ENCODE measurements around the gene INPP5E.
"Not testable (repeated sequence)": the region's sequence is repeated elsewhere in the genome, so short reads cannot be mapped to it uniquely, and the experiment has no call there.

INPP5E gene

DNA sequence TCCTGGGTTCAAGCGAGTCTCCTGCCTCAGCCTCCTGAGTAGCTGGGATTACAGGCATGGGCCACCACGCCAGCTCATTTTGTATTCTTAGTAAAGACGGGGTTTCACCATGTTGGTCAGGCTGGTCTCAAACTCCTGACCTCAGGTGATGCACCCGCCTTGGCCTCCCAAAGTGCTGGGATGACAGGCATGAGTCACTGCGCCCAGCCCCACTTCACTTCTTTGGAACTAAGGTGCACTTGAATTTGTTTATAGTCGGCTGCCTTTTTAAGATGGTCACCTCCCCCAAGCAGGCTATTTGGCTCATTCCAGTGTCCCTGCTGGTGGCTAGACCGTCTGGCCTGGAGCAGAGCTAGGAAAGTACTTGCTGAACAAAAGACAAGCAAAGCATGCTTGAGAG lies 14.3 kb downstream of the INPP5E start:
- not testable (repeated sequence) for H3K4me3 ChIP-seq (ENCODE audit: low read depth, low read length); H3K4me1 ChIP-seq (ENCODE audit: control insufficient read depth, insufficient read depth, low read length); H3K27ac ChIP-seq (ENCODE audit: extremely low read depth, low read depth, low read length); H3K9me3 ChIP-seq (ENCODE audit: control insufficient read depth, insufficient read depth, low read depth, low read length)
- POLR2A ChIA-PET = interaction anchor here (0.7 to 2.5 kb wide), 7 partner anchors 10 to 24 kb away, joined by 3 to 15 read pairs (median 6); partner anchors contain the start of genes ENTR1 and PMPCA
- H3K36me3 ChIP-seq (ENCODE audit: control insufficient read depth in 2 of 2, insufficient read depth in 1 of 2, low read length in 2 of 2) = peaks cover 5 to 66% of the 10 kb centered on the region in 2 experiments; a peak in 2 of 3 replicates
- CTCF ChIA-PET = interaction anchor here (0.7 to 2.0 kb wide), 4 partner anchors 15 to 277 kb away, joined by 3 to 5 read pairs (median 4); partner anchors contain the start of genes DNLZ and INPP5E
- TF ChIP-seq, protein P1, sequence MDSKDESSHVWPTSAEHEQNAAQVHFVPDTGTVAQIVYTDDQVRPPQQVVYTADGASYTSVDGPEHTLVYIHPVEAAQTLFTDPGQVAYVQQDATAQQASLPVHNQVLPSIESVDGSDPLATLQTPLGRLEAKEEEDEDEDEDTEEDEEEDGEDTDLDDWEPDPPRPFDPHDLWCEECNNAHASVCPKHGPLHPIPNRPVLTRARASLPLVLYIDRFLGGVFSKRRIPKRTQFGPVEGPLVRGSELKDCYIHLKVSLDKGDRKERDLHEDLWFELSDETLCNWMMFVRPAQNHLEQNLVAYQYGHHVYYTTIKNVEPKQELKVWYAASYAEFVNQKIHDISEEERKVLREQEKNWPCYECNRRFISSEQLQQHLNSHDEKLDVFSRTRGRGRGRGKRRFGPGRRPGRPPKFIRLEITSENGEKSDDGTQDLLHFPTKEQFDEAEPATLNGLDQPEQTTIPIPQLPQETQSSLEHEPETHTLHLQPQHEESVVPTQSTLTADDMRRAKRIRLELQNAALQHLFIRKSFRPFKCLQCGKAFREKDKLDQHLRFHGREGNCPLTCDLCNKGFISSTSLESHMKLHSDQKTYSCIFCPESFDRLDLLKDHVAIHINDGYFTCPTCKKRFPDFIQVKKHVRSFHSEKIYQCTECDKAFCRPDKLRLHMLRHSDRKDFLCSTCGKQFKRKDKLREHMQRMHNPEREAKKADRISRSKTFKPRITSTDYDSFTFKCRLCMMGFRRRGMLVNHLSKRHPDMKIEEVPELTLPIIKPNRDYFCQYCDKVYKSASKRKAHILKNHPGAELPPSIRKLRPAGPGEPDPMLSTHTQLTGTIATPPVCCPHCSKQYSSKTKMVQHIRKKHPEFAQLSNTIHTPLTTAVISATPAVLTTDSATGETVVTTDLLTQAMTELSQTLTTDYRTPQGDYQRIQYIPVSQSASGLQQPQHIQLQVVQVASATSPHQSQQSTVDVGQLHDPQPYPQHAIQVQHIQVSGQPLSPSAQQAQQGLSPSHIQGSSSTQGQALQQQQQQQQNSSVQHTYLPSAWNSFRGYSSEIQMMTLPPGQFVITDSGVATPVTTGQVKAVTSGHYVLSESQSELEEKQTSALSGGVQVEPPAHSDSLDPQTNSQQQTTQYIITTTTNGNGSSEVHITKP (tag by site-specific recombination; IDR thresholded peaks at IDR 0.05) = peak; percentile 93
- TF ChIP-seq GLIS1 (tag by site-specific recombination; IDR thresholded peaks at IDR 0.05) (peak; percentile 42), SP7 (tag by site-specific recombination; IDR thresholded peaks at IDR 0.05) (peak; percentile 44; the same call in 1 of the 2 replicates), KLF8 (tag by site-specific recombination; IDR thresholded peaks at IDR 0.05) (peak; percentile 24; the same call in 1 of the 2 replicates), KLF1 (tag by site-specific recombination; IDR thresholded peaks at IDR 0.05) (0 out of 2 replicates have a peak, but pooled peaks have one; percentile 4)

DNA sequence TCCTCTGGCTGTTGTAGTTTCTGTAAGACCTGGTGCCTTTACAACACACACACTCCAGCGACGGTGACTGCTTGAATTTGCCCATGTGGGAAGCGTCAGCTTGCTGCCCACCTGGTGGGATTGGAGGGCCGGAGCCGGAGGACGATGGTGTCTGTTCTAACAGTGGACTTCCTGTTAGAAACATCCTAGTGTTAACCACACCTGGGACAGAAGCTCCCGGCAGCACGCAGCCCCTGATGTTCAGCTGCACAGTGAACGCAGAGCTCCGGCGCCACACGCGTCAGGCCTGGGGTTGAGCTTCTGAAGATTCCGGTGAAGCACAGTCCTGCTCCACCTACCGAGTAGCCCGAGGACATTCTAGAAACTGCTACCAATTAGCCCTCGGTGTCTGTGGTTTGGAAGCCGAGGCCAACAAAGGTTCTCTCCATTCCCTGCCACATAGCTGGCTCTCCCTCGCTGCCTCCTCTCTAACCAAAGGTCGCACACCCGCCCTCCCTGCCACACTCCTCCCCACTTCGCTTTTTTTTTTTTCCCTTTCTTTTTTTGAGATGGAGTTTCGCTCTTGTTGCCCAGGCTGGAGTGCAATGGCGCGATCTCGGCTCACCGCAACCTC lies 14.8 kb downstream of the INPP5E start:
- no peak overlapping the region for H3K4me3 ChIP-seq (ENCODE audit: low read depth, low read length)
- POLR2A ChIA-PET = interaction anchor here (0.7 to 2.5 kb wide), 9 partner anchors 9 to 305 kb away, joined by 3 to 15 read pairs (median 6); partner anchors contain the start of genes ENTR1 and PMPCA
- TF ChIP-seq, protein P2, sequence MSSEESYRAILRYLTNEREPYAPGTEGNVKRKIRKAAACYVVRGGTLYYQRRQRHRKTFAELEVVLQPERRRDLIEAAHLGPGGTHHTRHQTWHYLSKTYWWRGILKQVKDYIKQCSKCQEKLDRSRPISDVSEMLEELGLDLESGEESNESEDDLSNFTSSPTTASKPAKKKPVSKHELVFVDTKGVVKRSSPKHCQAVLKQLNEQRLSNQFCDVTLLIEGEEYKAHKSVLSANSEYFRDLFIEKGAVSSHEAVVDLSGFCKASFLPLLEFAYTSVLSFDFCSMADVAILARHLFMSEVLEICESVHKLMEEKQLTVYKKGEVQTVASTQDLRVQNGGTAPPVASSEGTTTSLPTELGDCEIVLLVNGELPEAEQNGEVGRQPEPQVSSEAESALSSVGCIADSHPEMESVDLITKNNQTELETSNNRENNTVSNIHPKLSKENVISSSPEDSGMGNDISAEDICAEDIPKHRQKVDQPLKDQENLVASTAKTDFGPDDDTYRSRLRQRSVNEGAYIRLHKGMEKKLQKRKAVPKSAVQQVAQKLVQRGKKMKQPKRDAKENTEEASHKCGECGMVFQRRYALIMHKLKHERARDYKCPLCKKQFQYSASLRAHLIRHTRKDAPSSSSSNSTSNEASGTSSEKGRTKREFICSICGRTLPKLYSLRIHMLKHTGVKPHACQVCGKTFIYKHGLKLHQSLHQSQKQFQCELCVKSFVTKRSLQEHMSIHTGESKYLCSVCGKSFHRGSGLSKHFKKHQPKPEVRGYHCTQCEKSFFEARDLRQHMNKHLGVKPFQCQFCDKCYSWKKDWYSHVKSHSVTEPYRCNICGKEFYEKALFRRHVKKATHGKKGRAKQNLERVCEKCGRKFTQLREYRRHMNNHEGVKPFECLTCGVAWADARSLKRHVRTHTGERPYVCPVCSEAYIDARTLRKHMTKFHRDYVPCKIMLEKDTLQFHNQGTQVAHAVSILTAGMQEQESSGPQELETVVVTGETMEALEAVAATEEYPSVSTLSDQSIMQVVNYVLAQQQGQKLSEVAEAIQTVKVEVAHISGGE (tag by site-specific recombination; conservative IDR thresholded peaks at IDR 0.05; ENCODE audit: low read depth) = no peak
- no peak for TF ChIP-seq ZNF48 (tag by site-specific recombination; IDR thresholded peaks at IDR 0.05)
- no peak for TF ChIP-seq ZNF239 (tag by site-specific recombination; IDR thresholded peaks at IDR 0.05)
- TF ChIP-seq, protein P3, sequence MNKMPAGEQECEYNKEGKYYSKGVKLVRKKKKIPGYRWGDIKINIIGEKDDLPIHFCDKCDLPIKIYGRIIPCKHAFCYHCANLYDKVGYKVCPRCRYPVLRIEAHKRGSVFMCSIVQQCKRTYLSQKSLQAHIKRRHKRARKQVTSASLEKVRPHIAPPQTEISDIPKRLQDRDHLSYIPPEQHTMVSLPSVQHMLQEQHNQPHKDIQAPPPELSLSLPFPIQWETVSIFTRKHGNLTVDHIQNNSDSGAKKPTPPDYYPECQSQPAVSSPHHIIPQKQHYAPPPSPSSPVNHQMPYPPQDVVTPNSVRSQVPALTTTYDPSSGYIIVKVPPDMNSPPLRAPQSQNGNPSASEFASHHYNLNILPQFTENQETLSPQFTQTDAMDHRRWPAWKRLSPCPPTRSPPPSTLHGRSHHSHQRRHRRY (tag by site-specific recombination; IDR thresholded peaks at IDR 0.05) = no peak
- no peak for TF ChIP-seq ZNF76 (tag by site-specific recombination; IDR thresholded peaks at IDR 0.05; ENCODE audit: borderline replicate concordance, low read depth)
- TF ChIP-seq ZNF302 (tag by site-specific recombination; IDR thresholded peaks at IDR 0.05; ENCODE audit: low read depth) = no peak
- no peak for TF ChIP-seq ZSCAN16 (tag by site-specific recombination; IDR thresholded peaks at IDR 0.05)
- TF ChIP-seq ZEB2 (tag by site-specific recombination; IDR thresholded peaks at IDR 0.05) = no peak
- no peak for TF ChIP-seq YY1 (tag by site-specific recombination; IDR thresholded peaks at IDR 0.05)
- no peak for TF ChIP-seq WT1 (tag by site-specific recombination; IDR thresholded peaks at IDR 0.05)
- TF ChIP-seq, protein P4, sequence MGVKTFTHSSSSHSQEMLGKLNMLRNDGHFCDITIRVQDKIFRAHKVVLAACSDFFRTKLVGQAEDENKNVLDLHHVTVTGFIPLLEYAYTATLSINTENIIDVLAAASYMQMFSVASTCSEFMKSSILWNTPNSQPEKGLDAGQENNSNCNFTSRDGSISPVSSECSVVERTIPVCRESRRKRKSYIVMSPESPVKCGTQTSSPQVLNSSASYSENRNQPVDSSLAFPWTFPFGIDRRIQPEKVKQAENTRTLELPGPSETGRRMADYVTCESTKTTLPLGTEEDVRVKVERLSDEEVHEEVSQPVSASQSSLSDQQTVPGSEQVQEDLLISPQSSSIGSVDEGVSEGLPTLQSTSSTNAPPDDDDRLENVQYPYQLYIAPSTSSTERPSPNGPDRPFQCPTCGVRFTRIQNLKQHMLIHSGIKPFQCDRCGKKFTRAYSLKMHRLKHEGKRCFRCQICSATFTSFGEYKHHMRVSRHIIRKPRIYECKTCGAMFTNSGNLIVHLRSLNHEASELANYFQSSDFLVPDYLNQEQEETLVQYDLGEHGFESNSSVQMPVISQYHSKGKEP (tag by site-specific recombination; IDR thresholded peaks at IDR 0.05) = no peak
- no peaks in the 10 kb centered on the region for H3K9me3 ChIP-seq (ENCODE audit: control insufficient read depth, insufficient read depth, low read depth, low read length)
- H3K36me3 ChIP-seq (ENCODE audit: control insufficient read depth in 2 of 2, insufficient read depth in 1 of 2, low read length in 2 of 2) = peaks cover 7 to 64% of the 10 kb centered on the region in 2 experiments; a peak in 2 of 3 replicates
- no peak overlapping the region for H3K27ac ChIP-seq (ENCODE audit: extremely low read depth, low read depth, low read length)
- no peaks in the 10 kb centered on the region for H3K4me1 ChIP-seq (ENCODE audit: control insufficient read depth, insufficient read depth, low read length)
- CTCF ChIA-PET = interaction anchor here (0.6 to 2.0 kb wide), 6 partner anchors 15 to 276 kb away, joined by 3 to 5 read pairs (median 4); partner anchors contain the start of genes DNLZ and INPP5E

Data from HEK293 (cell line).